ENCODE measurements around the gene SMCO2.

SMCO2 gene

GRCh38 chr12:27455589-27455988 lies 9.1 kb downstream of the SMCO2 start:
- DNase-seq: no peak

- no peak for DNase-seq
Observed at GRCh38 chr12:27456618-27457017, 10.1 kb downstream of the SMCO2 start.

GRCh38 chr12:27460471-27460978 lies 14.0 kb downstream of the SMCO2 start:
- no peak for DNase-seq

- DNase-seq: no peak
Observed at GRCh38 chr12:27462151-27462694, 15.7 kb downstream of the SMCO2 start.

GRCh38 chr12:27462851-27463250 lies 16.3 kb downstream of the SMCO2 start:
- no peak for DNase-seq

GRCh38 chr12:27463511-27464219 lies 17.1 kb downstream of the SMCO2 start:
- no peak for DNase-seq

GRCh38 chr12:27464220-27464554 lies 17.7 kb downstream of the SMCO2 start:
- no peak for DNase-seq

- DNase-seq: no peak
Observed at GRCh38 chr12:27467641-27468040, 21.1 kb downstream of the SMCO2 start.

- DNase-seq: no peak
Observed at GRCh38 chr12:27468241-27468640, 21.7 kb downstream of the SMCO2 start.

- DNase-seq: no peak
Observed at GRCh38 chr12:27469176-27469736, 22.7 kb downstream of the SMCO2 start.

GRCh38 chr12:27472604-27473003 lies 26.1 kb downstream of the SMCO2 start:
- DNase-seq: no peak

GRCh38 chr12:27474344-27474743 lies 27.8 kb downstream of the SMCO2 start:
- DNase-seq: no peak

- no peak for DNase-seq
Observed at GRCh38 chr12:27477049-27477448, 30.5 kb downstream of the SMCO2 start.

GRCh38 chr12:27478949-27479348 lies 32.4 kb downstream of the SMCO2 start:
- DNase-seq: no peak

- DNase-seq: no peak
Observed at GRCh38 chr12:27480016-27480415, 33.5 kb downstream of the SMCO2 start.

GRCh38 chr12:27486961-27487360 lies 40.4 kb downstream of the SMCO2 start:
- DNase-seq: no peak

- DNase-seq: no peak
Observed at GRCh38 chr12:27488479-27488878, 41.9 kb downstream of the SMCO2 start.

GRCh38 chr12:27491226-27491625 lies 44.7 kb downstream of the SMCO2 start:
- DNase-seq: no peak

- no peak for DNase-seq
Observed at GRCh38 chr12:27493260-27493940, 46.9 kb downstream of the SMCO2 start.

GRCh38 chr12:27497446-27497845 lies 50.9 kb downstream of the SMCO2 start:
- no peak for DNase-seq

GRCh38 chr12:27498149-27498548 lies 51.6 kb downstream of the SMCO2 start:
- no peak for DNase-seq

- DNase-seq: peak in 1 of 2 experiments; percentile 14
Observed at GRCh38 chr12:27498761-27499160, 52.2 kb downstream of the SMCO2 start.

- DNase-seq: no peak
Observed at GRCh38 chr12:27499377-27499776, 52.8 kb downstream of the SMCO2 start.

GRCh38 chr12:27500546-27500945 lies 54.0 kb downstream of the SMCO2 start:
- no peak for DNase-seq

Measured in NCI-H2081 (cell line).